Gastroesophageal sphincter (tissue), 3 donors: ENCODE results near the gene SUN2.

Experiments used
- CTCF ChIP-seq, 4 experiments: fragments of 200-600 bp in 2 of 4; fragments of 450-650 bp in 2 of 4; sonication (generic) in 1 of 4; IDR thresholded peaks; one replicate each; pipeline ENCODE4 v1.5.1; 2017 to 2019; ENCODE audit warnings: antibody characterized with exemption in 4 of 4, mild to moderate bottlenecking in 2 of 4, moderate library complexity in 2 of 4
- POLR2A ChIP-seq, 2 donors: fragments of 450-650 bp; IDR thresholded peaks; one replicate each; pipeline ENCODE4 v1.6.1; 2017; ENCODE audit warnings: antibody characterized with exemption in 2 of 2, mild to moderate bottlenecking in 2 of 2, moderate library complexity in 1 of 2
- POLR2AphosphoS5 ChIP-seq: sonication (generic); formaldehyde crosslinking; IDR thresholded peaks from one replicate; pipeline ENCODE4 v1.6.1; 2017; ENCODE audit warnings: antibody characterized with exemption

GRCh38 chr22:38784035-38784434 lies 28.2 kb upstream of the SUN2 start:
- no peak for TF ChIP-seq POLR2AphosphoS5
- TF ChIP-seq CTCF (IDR thresholded peaks at IDR 0.05): no peak
- no peak for TF ChIP-seq POLR2A (IDR thresholded peaks at IDR 0.05)
